Right lobe of liver (tissue), 4 donors: ENCODE data around the gene OXCT1.
"Not testable (repeated sequence)": the region's sequence is repeated elsewhere in the genome, so short reads cannot be mapped to it uniquely, and the experiment has no call there.

Experiments
- POLR2A ChIP-seq: fragments of 450-650 bp; IDR thresholded peaks from one replicate; pipeline ENCODE4 v1.6.1; 2017; ENCODE audit warnings: antibody characterized with exemption, mild to moderate bottlenecking
- TF ChIP-seq, protein P1 (sequence below), 4 donors: fragments of 200-600 bp in 3 of 4; fragments of 450-650 bp in 1 of 4; IDR thresholded peaks; one replicate each; pipeline versions ENCODE4 v1.5.1 to v1.8.0; 2016 to 2022; ENCODE audit warnings: antibody characterized with exemption in 4 of 4, mild to moderate bottlenecking in 2 of 4
- donor health status: DM: no; HTN: no; CAD: no.
- donor health status: DM: no; HTN: no; CAD: no.
- donor health status: DM: no; HTN: yes; CAD: no.

DNA sequence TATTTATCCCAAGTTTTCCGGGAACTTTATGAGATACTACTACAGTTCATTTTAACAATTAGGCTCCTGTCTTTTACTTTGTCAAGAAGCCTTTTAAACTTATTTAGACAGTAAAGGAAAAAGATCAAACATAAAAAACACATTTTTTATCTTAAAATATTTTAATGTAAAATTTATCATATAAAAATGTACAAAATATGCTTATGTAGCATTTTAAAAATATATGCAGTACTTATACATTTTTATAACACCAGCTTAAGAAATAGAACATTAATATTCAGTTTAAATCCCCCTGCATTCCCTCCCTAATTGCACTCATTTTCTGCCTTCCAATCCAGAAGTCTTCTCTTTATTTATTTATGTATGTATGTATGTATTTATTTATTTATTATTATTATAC is 24.5 kb downstream of the OXCT1 start:
- TF ChIP-seq, protein P1, sequence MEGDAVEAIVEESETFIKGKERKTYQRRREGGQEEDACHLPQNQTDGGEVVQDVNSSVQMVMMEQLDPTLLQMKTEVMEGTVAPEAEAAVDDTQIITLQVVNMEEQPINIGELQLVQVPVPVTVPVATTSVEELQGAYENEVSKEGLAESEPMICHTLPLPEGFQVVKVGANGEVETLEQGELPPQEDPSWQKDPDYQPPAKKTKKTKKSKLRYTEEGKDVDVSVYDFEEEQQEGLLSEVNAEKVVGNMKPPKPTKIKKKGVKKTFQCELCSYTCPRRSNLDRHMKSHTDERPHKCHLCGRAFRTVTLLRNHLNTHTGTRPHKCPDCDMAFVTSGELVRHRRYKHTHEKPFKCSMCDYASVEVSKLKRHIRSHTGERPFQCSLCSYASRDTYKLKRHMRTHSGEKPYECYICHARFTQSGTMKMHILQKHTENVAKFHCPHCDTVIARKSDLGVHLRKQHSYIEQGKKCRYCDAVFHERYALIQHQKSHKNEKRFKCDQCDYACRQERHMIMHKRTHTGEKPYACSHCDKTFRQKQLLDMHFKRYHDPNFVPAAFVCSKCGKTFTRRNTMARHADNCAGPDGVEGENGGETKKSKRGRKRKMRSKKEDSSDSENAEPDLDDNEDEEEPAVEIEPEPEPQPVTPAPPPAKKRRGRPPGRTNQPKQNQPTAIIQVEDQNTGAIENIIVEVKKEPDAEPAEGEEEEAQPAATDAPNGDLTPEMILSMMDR (IDR thresholded peaks at IDR 0.05), result not testable (repeated sequence)
- not testable (repeated sequence) for TF ChIP-seq POLR2A
